HG03135 (cell line): ENCODE data around the gene CACNG1.
A peak's percentile ranks its signal among the peaks of the same experiment; 100 is the strongest.
"Not testable (repeated sequence)": the region's sequence is repeated elsewhere in the genome, so short reads cannot be mapped to it uniquely, and the experiment has no call there.

ENCODE experiments used
- ATAC-seq: cut with Tn5 transposase; IDR thresholded peaks from one replicate; pipeline ENCODE4 v1.9.1; 2021; ENCODE audit warnings: mild to moderate bottlenecking, moderate library complexity; ENCODE audit not compliant: unreplicated experiment

The CACNG1 gene

DNA sequence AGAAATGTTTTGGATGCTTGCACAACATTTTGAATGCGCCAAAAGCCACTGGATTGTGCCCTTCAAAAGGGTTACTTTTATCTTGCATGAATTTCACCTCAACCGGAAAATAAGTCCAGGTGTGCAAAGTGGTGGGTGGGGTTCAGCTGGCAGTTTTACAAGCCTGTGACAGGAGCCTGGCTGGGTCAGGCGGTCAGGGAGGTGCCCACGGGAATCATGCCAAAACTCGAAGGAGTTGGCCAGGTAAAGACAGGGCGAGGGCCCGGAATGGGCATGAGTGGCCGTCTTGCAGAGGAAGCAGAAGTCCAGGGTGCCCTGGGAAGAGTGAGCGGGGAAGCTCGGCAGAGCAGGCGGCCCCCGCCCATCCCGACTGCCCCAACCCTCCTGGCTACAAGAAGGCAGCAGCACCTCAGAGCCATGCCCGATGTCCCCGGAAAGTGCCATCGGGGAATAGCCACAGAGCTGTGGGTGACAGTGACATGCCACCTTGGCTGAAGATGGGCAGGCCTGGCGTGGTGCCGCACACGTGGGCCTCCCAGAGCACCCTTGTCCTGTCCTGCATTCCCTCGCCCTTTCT is 19.1 kb upstream of the CACNG1 start:
- no peak for ATAC-seq

DNA sequence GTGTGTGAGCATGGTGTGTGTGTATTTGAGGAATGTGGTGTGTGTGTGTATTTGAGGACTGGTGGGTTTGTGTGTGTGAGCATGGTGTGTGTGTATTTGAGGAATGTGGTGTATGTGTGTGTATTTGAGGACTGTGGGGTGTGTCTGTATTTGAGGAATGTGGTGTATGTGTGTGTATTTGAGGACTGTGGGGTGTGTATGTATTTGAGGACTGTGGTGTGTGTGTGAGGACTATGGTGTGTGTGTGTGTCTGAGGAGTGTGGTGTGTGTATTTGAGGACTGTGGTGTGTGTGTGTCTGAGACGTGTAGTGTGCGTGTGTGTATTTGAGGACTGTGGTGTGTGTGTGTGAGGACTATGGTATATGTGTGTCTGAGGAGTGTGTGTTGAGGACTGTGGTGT is 18.0 kb upstream of the CACNG1 start:
- no peak for ATAC-seq

DNA sequence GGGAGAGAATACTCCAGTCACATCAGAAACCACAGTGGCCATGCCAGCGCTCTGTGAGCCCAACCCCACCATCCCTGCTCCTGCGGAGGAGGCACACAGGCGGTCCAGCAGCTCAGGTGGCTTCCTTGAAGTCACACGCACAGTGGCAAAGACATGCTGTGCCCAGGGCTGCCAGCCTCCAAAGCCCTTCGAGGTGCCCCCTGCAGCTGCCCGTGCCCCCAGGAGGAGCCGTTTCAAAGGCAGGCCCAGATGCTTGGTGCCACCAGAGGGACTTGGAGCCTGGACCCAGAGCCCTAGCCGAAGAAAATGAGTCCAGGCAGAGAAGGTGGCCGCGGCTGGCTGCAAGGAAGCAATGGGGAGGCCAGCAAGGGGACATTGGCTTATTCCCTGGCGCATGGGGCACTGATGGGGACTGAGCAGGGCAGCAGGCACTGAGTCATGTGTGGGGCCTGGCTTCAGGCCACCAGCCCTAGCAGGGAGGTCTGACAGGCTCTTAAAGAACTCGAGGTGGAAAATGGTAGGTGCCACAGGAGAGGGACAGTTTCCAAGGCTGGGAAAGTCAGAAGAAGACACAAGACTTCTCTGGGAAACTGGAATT is 17.2 kb upstream of the CACNG1 start:
- ATAC-seq: no peak

DNA sequence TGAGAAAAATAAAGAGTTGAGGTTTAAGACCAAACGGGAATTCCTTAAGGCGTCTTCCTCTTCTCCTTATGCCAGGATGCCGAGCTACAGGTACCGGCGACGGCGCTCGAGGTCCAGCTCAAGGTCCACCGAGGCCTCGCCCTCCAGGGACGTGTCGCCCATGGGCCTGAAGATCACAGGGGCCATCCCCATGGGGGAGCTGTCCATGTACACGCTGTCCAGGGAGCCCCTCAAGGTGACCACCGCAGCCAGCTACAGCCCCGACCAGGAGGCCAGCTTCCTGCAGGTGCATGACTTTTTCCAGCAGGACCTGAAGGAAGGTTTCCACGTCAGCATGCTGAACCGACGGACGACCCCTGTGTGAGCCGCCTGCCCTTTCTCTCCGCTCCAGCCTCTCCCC is 13.7 kb upstream of the CACNG1 start:
- no peak for ATAC-seq

DNA sequence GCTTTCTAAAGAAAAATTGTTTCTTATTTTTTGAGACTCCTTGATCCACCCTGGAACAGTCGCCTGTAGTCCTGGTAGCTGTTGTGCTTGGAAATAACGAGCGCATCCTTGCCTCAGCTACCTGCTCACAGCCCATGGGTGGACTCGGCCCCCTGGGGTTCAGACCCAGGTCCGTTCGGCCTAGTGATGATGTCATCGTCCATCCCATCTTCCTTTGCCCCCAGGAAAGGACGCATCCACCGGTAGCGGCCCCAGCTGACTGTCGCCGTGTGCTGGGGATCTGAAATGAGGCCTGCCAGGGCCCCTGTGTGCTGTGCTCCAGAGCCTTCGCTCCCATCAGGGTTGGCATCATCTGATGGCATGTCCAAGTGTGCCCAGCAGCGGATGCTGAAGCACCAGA is 12.0 kb upstream of the CACNG1 start:
- no peak for ATAC-seq

DNA sequence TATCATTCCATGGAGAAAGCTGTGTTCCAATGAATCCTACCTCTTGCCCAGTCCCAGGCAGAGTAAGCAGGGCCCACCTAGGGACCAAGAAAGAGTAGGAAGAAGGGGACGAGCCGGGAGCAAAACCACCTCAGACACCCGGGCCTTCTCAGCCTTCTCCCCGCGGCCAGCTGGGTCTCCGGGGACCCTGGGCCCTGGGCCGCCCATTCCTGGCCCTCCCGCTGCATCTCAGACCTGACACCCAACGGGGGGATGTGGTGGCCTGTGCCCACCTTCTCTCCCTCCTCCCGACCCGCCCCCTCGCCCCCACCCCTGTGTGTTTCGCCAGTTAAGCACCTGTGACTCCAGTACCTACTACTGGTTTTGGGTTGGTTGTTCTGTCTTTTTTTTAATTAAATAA is 11.4 kb upstream of the CACNG1 start:
- ATAC-seq: no peak

DNA sequence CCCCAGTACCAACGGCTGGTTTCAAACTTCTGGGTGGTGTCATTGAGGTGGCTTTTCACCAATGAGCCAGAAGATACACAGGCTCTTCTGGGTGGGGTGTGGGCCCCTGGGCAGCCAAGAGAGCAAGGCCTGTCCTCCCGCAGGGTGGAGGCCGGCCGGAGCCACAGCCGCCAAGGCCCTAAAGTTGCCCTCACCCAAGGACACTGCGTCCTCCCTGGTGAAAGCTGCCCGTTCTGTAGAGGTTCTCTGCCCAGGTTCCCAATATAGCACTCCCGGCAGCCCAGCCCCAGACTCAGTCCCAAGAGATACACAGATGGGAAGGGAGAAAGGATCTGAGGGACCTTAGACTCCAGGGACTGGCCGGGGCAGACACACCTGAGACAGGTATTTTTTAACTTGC is 10.7 kb upstream of the CACNG1 start:
- ATAC-seq: no peak

DNA sequence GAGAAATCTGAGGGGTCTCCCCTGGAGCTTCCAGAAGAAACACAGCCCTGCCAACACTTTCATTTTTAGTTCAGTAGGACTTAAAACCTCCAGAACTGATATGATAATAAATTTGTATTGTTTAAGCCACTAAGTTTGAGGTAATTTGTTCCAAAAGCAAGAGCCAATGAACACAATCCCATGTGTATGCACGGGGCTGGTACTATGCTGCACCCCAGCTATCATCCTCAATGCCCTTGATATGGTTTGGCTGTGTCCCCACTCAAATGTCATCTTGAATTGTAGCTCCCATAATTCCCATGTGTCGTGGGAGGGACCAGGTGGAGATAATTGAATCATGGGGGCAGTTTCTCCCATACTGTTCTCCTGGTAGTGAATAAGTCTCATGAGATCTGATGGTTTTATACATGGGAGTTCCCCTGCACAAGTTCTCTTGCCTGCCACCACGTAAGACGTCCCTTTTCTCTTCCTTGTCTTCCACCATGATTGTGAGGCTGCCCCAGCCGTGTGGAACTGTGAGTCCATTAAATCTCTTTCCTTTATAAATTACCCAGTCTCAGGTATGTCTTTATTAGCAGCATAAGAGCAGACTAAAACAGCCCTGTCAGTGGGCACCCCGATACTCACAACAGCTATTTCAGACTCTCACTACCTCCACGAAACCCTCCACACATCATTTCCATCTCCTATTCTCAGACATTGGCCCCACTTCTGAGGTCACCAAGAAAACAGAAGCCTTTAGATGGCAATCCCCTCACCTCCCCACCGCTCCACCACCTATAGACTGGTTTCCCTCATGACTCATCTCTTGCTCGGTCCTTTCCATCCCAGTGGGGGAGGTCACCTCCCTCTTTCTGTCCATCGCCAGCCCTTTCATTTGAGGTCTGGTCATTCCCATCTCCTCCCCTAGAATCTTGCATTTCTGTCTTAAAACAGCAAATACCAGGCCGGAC is 8.9 kb upstream of the CACNG1 start:
- ATAC-seq: peak; percentile 75

DNA sequence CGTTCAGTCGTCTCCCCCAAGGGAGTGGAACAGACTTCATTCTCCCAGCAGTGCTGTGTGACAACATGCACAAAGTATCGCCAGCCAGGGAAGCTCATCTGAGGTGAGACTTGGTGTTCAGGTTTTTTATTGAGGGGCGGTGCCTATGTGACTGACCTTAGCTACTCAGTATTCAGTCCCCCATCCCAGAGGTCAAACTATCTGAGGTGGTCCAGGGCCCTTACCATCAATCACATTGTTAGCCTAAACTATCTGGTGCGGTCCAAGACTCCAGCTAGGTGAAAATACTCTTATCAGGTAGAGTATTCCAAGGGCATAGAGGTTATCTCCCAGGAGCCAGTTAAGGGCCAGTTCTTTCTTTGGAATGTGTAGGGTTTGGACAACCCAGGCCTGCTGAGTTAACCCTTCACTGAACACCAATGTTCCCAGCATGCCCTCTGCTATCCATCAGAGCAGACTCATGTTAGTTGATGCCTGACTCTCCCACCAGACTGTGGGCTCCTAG is 5.4 kb upstream of the CACNG1 start:
- ATAC-seq: no peak

DNA sequence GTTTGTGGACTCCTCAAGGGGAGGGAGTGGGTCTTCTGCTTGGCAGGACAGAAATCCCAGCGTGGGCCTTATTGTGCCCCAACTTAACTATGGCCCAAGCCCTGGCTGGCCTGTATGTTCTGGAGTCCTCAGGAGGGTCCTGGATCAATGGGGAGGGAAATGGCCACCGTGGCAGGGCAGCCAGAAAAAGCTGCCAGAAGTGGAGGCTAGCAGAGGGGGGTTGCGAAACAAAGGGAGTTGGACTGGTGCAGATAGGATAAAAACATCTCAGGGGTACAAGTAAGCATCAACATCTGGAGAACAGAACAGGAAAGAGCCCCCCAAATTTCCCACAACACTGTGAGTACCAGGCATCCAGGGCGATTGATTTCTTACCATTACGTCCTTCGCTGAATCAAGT is 3.7 kb upstream of the CACNG1 start:
- ATAC-seq: no peak

DNA sequence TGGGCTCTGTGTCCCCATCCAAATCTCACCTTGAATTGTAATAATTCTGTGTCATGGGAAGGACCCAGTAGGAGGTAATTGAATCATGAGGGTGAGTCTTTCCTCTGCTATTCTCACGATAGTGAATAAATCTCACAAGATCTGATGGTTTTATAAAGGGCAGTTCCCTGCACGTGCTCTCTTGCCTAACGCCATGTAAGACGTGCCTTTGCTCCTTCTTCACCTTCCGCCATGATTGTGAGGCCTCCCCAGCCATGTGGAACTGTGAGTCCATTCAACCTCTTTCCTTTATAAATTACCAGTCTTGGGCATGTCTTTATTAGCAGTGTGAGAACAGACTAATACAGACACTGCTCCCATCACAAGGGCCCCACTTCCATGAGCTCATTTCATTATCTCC is 3.2 kb upstream of the CACNG1 start:
- not testable (repeated sequence) for ATAC-seq

DNA sequence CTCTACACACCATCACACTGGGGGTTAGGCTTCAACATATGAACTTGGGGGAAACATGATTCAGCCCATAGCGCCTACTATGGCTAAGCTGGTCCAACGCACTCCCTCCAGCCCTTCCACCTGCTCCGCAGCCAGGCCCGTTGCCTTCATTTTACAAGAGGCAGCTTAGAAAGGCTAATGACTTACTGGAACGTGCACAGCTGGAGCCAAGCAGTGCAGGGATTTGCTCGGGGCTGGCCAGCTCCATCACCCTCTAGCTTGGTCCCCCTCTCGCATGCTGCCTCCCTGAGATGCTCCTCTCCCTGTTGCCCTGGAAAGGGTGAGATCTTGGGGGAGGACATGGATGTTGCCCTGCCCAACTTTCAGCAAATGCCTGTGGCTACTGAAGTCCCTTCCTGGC is 2.8 kb upstream of the CACNG1 start:
- ATAC-seq: no peak

DNA sequence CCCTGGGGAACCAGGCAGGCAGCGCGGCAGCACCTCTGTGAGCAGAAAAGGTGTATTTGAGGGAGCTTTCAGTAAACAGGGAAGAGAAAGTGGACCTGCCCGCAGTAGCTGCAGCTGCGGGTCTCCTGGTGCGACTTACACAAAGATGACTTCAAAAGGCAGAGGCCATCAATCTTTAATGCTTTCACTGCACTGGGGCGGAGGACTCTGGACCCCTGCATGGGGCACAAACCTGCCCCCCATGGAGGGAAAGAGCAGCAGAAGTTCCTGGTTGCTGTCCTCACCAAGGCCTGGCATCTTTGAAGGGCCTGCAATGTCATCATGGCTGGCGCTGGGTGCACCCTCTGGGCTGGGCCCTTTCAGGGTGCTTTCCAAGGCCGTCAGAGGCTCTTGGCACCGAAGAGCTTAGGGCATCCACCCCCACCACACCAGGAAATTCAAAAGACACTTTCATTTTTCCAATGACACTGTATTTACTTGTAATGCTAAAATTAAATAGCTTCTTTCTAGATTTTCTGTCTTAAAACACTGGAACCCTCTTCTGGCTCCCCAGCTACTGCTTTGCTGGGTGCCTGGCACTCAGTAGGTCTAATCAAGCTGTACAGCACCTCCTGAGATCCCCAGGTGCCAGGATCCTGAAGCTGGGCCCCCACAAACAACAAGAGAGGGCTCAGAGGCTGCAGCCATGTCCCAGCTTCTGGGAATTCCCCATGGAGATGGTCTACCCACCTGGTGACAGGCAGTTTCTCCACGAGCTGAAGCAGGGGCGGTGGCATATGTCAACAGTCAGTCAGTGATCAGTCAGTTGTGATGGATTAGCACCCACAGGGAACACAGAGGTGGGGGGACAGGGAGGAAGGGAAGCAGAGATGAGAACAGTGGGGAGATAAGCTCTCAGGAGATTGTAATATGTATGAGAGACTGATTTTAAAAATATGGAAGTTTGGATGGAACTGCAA is 2.1 kb upstream of the CACNG1 start:
- no peak for ATAC-seq

DNA sequence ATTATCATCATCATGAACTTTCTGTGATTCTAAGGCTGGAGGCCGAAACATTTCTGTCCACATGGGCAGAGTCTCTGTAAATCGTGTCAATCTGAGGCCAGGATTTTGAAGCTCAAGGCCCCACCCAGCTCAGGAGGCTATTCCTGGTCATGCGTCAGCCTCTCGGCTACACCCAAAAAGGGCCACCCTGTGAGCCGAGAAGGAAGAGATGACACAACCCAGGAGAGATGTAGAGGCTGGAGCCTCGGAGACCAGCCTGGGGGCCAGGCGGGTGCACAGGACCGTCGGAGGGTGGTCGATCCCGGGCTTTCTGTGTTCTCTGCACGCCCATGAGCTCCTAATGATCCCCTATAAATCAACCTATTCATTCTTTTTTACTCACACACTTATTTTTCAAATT is 1.1 kb upstream of the CACNG1 start:
- no peak for ATAC-seq

DNA sequence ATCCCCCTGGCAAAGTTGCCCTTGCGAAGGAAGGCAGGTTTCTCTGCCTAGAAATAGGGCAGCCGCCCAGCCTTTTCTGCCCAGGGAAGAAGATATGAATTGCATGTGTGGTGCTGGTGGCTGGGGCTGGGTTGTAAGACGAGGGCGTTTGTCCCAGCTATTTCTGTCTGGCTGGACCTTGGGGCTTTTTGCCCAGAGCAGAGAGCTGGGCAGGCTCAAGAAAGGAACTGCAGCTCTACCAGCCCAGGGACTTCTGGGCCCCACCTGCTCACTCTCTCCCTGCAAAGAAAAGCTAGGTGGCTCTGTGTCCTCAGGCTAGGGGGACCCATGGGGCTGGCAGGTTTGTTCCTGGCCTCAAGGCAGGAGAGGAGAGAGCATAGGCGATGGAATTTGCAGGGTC is 586 bp downstream of the CACNG1 start:
- ATAC-seq: no peak

DNA sequence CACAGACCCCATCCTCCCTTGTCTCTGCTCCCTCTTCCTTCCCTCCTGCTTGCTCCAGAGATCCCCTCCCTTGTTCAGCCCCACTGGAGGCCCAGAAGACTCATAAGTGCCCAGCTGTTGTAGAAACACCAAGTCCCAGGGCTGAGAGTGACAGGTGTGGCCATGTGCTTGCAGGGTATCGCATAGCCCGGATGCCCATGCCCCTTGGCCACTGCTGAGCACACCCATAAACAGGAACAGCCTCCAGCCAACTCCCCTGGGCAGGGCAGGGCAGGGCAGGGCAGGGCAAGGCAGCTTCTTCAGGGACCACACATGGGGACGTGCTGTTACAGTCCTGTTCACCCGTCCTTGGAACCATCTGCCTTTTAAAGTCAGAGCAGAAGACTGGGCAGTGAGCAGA is 2.0 kb downstream of the CACNG1 start:
- ATAC-seq: no peak

DNA sequence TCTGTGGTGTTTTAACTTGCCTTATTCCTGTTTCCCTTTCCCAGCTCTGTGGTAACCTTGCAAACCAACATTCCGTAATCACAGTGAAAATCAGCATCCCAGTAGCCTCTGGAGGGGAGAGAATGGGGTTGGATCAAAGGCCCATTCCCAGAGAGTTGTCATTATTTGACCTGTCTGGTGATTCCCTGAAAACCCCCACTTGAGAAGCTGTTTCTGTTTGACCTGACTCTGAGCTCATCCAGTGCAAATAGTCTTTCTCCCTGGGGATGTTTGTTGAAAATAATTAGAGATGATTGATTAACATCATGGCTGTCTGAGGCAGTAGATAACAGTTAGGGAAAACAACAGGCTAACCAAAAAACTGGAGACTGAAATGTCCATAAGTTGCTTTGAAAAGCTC is 3.0 kb downstream of the CACNG1 start:
- ATAC-seq: no peak

DNA sequence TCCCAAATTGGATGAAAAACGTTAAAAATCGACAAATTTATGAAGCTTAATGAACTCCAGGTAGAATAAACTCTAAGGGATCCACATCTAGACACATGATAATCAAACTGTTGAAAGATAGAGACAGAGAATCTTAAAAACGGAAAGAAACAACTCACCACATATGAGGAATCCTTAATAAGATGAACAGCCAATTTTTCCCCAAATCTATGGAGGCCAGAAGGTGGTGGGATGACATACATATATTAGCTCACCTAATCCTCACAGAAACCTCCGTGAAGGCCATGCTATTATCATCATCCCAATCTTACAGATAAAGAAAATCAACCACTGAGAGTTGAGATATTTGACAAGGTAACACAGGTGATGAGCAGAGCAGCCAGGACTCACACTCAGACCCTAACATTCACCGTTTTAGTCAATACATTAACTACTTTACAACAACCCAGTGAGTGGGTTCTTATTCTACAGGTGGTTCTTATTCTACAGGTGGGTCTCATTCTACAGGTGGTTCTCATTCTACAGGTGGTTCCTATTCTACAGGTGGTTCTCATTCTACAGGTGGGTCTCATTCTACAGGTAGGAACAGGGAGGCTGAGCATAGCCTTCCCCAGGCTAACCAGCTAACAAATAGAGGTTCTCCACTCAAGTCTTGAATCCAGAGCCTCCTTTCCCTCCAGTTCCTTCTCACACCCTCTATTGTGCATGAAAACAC is 4.8 kb downstream of the CACNG1 start:
- ATAC-seq: no peak

DNA sequence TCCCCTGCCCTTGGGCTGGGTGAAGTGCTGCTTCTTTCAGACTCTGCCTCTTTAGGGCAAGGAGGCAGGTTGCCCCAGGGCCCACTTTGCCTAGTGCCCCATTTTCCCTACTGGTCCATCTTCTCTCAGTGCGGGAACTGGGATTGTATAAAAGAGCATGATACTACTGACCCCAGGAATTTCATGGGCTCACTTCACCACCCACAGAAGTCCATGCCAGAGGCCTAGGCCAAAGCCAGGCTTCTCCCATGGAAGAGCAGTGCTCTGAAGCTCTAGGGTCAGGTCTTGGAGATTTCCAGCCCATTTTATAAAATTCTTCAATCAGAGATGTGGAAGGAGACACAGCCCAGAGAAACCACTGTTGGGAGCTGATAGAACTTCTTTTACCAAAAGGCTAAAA is 5.7 kb downstream of the CACNG1 start:
- no peak for ATAC-seq

DNA sequence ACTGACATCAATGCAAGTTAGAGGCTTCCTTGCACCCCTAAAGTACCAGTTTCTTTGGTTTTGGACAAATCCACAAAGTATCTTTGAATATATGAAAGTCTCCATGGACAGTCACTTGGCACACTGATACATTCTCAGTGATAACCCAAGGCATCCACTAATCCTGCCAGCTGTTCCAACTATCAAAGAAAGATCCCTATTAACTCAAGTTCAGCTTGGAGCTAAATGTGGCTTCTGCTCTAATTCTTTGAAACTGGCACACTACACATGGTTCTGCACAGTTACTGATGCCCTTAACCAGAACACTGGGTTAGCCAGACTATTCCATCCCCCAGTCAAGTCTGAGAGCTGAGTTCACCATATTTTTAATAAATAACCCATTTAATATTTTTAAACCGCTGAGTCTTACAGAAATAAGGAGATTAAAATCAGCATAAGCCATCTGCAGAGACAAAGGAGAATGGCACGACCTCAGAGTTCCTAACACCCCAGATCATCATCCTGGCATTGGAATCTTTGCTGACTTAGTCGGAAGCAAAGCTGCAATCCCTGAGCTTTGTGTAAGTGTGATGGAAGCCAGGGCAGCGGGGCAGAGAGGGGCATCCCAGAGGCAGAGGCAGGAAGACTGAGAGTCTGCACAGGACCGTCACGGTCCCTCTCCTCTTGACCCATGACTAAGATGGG is 6.3 kb downstream of the CACNG1 start:
- no peak for ATAC-seq
